GM12891 (cell line): ENCODE results near the gene SLC1A2.

Experiments
- POLR2A ChIP-seq: IDR thresholded peaks from 2 replicates; pipeline ENCODE4 v1.6.1; 2011; ENCODE audit warnings: low read depth, low read length, control low read depth
- SPI1 ChIP-seq: IDR thresholded peaks from 2 replicates; pipeline ENCODE4 v1.6.1; 2011; ENCODE audit warnings: low read depth, low read length, control low read depth
- TAF1 ChIP-seq: IDR thresholded peaks from 2 replicates; pipeline ENCODE4 v1.6.1; 2011; ENCODE audit warnings: low read depth, low read length, control low read depth

DNA sequence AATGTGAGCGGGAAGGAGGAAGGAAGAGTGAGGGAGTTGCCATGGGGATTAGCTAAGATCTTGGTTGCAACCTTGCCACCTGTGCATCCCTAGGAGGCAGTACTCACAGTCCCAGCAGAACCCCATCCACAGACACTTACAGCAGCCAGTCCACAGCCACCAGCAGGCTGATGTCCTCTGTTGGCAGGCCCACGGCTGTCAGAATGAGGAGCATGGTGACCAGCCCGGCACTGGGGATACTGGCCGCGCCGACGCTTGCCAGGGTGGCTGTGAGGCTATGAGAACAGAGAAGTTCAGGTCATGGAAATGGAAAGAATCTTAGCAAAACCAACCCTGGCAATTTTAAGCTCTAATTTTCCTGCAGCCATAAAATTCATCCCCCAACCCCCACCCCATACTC, 138.6 kb downstream of the SLC1A2 start:
- TF ChIP-seq SPI1 (no peak), TAF1 (no peak), POLR2A (no peak)
